Right lobe of liver (tissue), 6 donors: Measurements from ENCODE around the gene PTPRCAP. TPM values are rescaled to one million over a fixed set of nuclear protein-coding genes. Genes with fewer than 3 reads are reported as not detected.
"Not testable (repeated sequence)": the region's sequence is repeated elsewhere in the genome, so short reads cannot be mapped to it uniquely, and the experiment has no call there.

Experiments
- ATAC-seq, 4 donors: fragments of 200-7000 bp; cut with Tn5 transposase; one replicate each; pipeline ENCODE4 v1.9.1; 2020; ENCODE audit warnings: mild to moderate bottlenecking in 4 of 4, moderate library complexity in 4 of 4
- DNase-seq, 3 donors: peaks; one replicate each; pipeline ENCODE4 v3.0.0-alpha.2; 2020
- H3K27ac ChIP-seq, 3 donors: fragments of 200-600 bp; one replicate each; pipeline ENCODE4 v1.8.0; 2022
- H3K27me3 ChIP-seq, 2 donors: fragments of 200-600 bp; one replicate each; pipeline ENCODE4 v1.8.0; 2022
- H3K36me3 ChIP-seq, 4 donors: fragments of 200-600 bp; sonication (generic) in 1 of 4; one replicate each; pipeline versions ENCODE4 v1.5.1 to v1.8.0; 2017 to 2022; ENCODE audit warnings: control low read depth in 1 of 4
- H3K4me1 ChIP-seq, 4 donors: fragments of 200-600 bp; sonication (generic) in 1 of 4; one replicate each; pipeline versions ENCODE4 v1.5.1 to v1.8.0; 2017 to 2022; ENCODE audit warnings: control low read depth in 1 of 4
- H3K4me3 ChIP-seq, 3 donors: fragments of 200-600 bp; one replicate each; pipeline ENCODE4 v1.8.0; 2022
- H3K9me3 ChIP-seq, 4 donors: fragments of 200-600 bp; sonication (generic) in 1 of 4; one replicate each; pipeline versions ENCODE4 v1.5.1 to v1.8.0; 2017 to 2022; ENCODE audit warnings: control low read depth in 1 of 4
- CTCF ChIP-seq, 4 donors: fragments of 200-600 bp in 3 of 4; fragments of 450-650 bp in 1 of 4; IDR thresholded peaks; one replicate each; pipeline versions ENCODE4 v1.5.1 to v1.8.0; 2016 to 2022; ENCODE audit warnings: antibody characterized with exemption in 4 of 4, mild to moderate bottlenecking in 2 of 4
- POLR2A ChIP-seq: fragments of 450-650 bp; IDR thresholded peaks from one replicate; pipeline ENCODE4 v1.6.1; 2017; ENCODE audit warnings: antibody characterized with exemption, mild to moderate bottlenecking
- WGBS: methylation state at CpG from one replicate; pipeline ENCODE4 v1.1.6; 2018; ENCODE audit warnings: low coverage, low lambda C conversion rate; ENCODE audit not compliant: insufficient coverage; ENCODE audit errors: missing lambda C conversion rate; 5-methylcytosine and 5-hydroxymethylcytosine counted together
- intact Hi-C, 2 donors: fragments of 100-400 bp; cut with DNase I; formaldehyde crosslinking; loops; one replicate each; pipeline versions ENCODE4 v1.11.2 to v1.14.1; 2022
- total RNA-seq, 6 experiments: library from RNA; depleted of rRNA in 2 of 6; stranded (reverse); fragments of >200 nt in 2 of 6; fragmentation: NEBNext Ultra II Directional in 3 of 6; extraction: Animal tissue kit (Norgen Biotek cat#: 25700) in 3 of 6; gene quantifications; one replicate each; pipeline versions ENCODE4 v1.1.0 to v1.2.4, GENCODE V29; 2016 to 2023
- donor health status: DM: no; HTN: yes; CAD: no.
- donor health status: DM: no; HTN: no; CAD: no.
- donor health status: DM: no; HTN: no; CAD: no.
- donor health status: DM: no; HTN: yes; CAD: no.
- donor health status: DM: no; HTN: yes; CAD: no.

Gene PTPRCAP
- total RNA-seq, 6 experiments from 2014 or later, result 0.72 to 2.8 (median 2.1) TPM

DNA sequence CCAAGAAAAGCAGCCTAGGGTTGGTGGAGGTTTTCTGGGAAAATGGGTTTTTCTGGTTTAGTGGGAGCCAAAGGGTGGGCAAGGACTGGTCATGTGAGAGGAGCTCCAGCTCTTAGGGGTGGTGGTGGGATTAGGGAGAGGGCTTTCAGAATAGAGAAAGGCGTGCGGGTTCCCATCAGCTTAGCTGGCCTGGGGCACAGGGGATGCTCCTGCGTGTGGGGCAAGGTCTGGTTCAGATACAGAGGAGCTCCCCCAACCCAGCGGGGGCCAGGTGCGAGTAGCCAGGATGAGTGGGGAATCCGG, 30.9 kb upstream of the PTPRCAP start:
- Histone ChIP-seq H3K36me3 (no peaks in the 10 kb centered on the region), H3K9me3 (no peaks in the 10 kb centered on the region), H3K4me1 (peaks cover 0 to 39% (median 16%) of the 10 kb centered on the region in 4 donors), H3K4me3 (peak overlapping the region; percentile 90 to 96 (median 95)), H3K27me3 (no peaks in the 10 kb centered on the region), H3K27ac (peak overlapping the region; percentile 62 to 87 (median 85))
- no peak for TF ChIP-seq CTCF (IDR thresholded peaks at IDR 0.05)
- TF ChIP-seq POLR2A, result no peak
- intact Hi-C loops, result loop anchor here in 1 of 2 donors (5.0 kb wide), 1 partner anchor 39 kb away; the partner anchor contains the start of genes CDK2AP2 and PITPNM1
- no CpG with 5 or more reads among the region's 6 CpGs for WGBS
- DNase-seq (no peak), ATAC-seq (no peak)

- 0% methylated on average over 2 of the region's 5 CpGs for WGBS
- Histone ChIP-seq H3K27me3 (no peaks in the 10 kb centered on the region), H3K27ac (peak overlapping the region; percentile 62 to 87 (median 85)), H3K9me3 (no peaks in the 10 kb centered on the region), H3K36me3 (no peaks in the 10 kb centered on the region), H3K4me3 (peak overlapping the region; percentile 90 to 96 (median 95)), H3K4me1 (peaks cover 0 to 39% (median 16%) of the 10 kb centered on the region in 4 donors)
- intact Hi-C loops, result loop anchor here in 1 of 2 donors (5.0 kb wide), 1 partner anchor 39 kb away; the partner anchor contains the start of genes CDK2AP2 and PITPNM1
- TF ChIP-seq CTCF (IDR thresholded peaks at IDR 0.05), result no peak
- TF ChIP-seq POLR2A, result peak; percentile 51
- ATAC-seq, result peak; percentile 5 to 31 (median 8)
- peak; percentile 85 to 92 (median 86) for DNase-seq
Observed at GRCh38 chr11:67468056-67468455, 30.6 kb upstream of the PTPRCAP start.

- intact Hi-C loops, result loop anchor here in 1 of 2 donors (5.0 kb wide), 1 partner anchor 40 kb away; the partner anchor contains the start of genes CDK2AP2 and PITPNM1
- WGBS, result 68% methylated on average over 9 of the region's 11 CpGs
Observed at GRCh38 chr11:67466962-67467771, 29.7 kb upstream of the PTPRCAP start.

GRCh38 chr11:67466367-67466766, 28.9 kb upstream of the PTPRCAP start:
- Histone ChIP-seq H3K4me1 (peaks cover 0 to 39% (median 16%) of the 10 kb centered on the region in 4 donors), H3K36me3 (no peaks in the 10 kb centered on the region), H3K4me3 (no peak overlapping the region), H3K9me3 (no peaks in the 10 kb centered on the region), H3K27ac (peak overlapping the region in 1 of 3 donors; percentile 94), H3K27me3 (no peaks in the 10 kb centered on the region)
- TF ChIP-seq POLR2A (no peak), CTCF (IDR thresholded peaks at IDR 0.05) (no peak)
- peak in 1 of 3 donors; percentile 58 for DNase-seq
- peak in 2 of 4 donors; percentile 1 to 2 for ATAC-seq
- intact Hi-C loops, result loop anchor here in 1 of 2 donors (5.0 kb wide), 1 partner anchor 41 kb away; the partner anchor contains the start of genes CDK2AP2 and PITPNM1
- 67% methylated on average over 1 of the region's 5 CpGs for WGBS

More at GRCh38 chr11:67466962-67467771, 29.7 kb upstream of the PTPRCAP start:
- peak overlapping the region in 2 of 3 donors; percentile 62 to 94 for H3K27ac ChIP-seq
- H3K9me3 ChIP-seq, result no peaks in the 10 kb centered on the region
- DNase-seq, result no peak
- ATAC-seq, result no peak
- H3K4me3 ChIP-seq, result no peak overlapping the region
- no peaks in the 10 kb centered on the region for H3K27me3 ChIP-seq
- H3K36me3 ChIP-seq, result no peaks in the 10 kb centered on the region
- H3K4me1 ChIP-seq, result peaks cover 0 to 39% (median 16%) of the 10 kb centered on the region in 4 donors
- no peak for TF ChIP-seq POLR2A
- TF ChIP-seq CTCF (IDR thresholded peaks at IDR 0.05), result no peak

- H3K27me3 ChIP-seq, ATAC-seq, DNase-seq, H3K36me3 ChIP-seq, H3K9me3 ChIP-seq: not testable (repeated sequence)
- Histone ChIP-seq H3K27ac (peak overlapping the region in 1 of 3 donors; percentile 94), H3K4me1 (peaks cover 0 to 39% (median 16%) of the 10 kb centered on the region in 4 donors), H3K4me3 (peak overlapping the region; percentile 66 to 83 (median 70))
- intact Hi-C loops, result loop anchor here in 1 of 2 donors (5.0 kb wide), 1 partner anchor 42 kb away; the partner anchor contains the start of genes CDK2AP2 and PITPNM1
- 40% methylated on average over 2 of the region's 2 CpGs for WGBS
Observed at GRCh38 chr11:67465530-67465929, 28.0 kb upstream of the PTPRCAP start.
